Neural progenitor cell (in vitro differentiated cells): ENCODE measurements around the gene PTGER3.

Experiments
- CTCF ChIP-seq: fragments of 200-600 bp; sonication (generic); IDR thresholded peaks from 2 replicates; pipeline ENCODE4 v1.5.1; 2017; ENCODE audit warnings: antibody characterized with exemption, mild to moderate bottlenecking
- EZH2 ChIP-seq: fragments of 200-600 bp; sonication (generic); IDR thresholded peaks from 2 replicates; pipeline ENCODE4 v1.6.1; 2017; ENCODE audit warnings: antibody characterized with exemption, mild to moderate bottlenecking, moderate library complexity

GRCh38 chr1:70979313-70979712 lies 68.3 kb downstream of the PTGER3 start:
- TF ChIP-seq EZH2 (no peak), CTCF (no peak)
